Testis (tissue), 3 donors: Measurements from ENCODE around the gene FANCD2. TPM values are rescaled to one million over a fixed set of nuclear protein-coding genes. Genes with fewer than 3 reads are reported as not detected.

Experiments
- DNase-seq: peaks from one replicate; pipeline ENCODE4 v3.0.0-alpha.2; 2019
- H3K27ac ChIP-seq, 2 donors: fragments of 200-600 bp; sonication (generic); one replicate each; pipeline ENCODE4 v1.5.1; 2019
- H3K27me3 ChIP-seq: fragments of 200-600 bp; sonication (generic); one replicate; pipeline ENCODE4 v1.5.1; 2019
- H3K36me3 ChIP-seq: fragments of 200-600 bp; sonication (generic); one replicate; pipeline ENCODE4 v1.5.1; 2017; ENCODE audit warnings: low read depth; ENCODE audit errors: missing control alignments
- H3K4me1 ChIP-seq: fragments of 200-600 bp; sonication (generic); one replicate; pipeline ENCODE4 v1.5.1; 2019
- H3K4me3 ChIP-seq, 2 donors: fragments of 200-600 bp; sonication (generic); one replicate each; pipeline ENCODE4 v1.5.1; 2017 to 2019
- H3K9me3 ChIP-seq: fragments of 200-600 bp; sonication (generic); one replicate; pipeline ENCODE4 v1.5.1; 2017
- POLR2A ChIP-seq: fragments of 450-650 bp; IDR thresholded peaks from one replicate; pipeline ENCODE4 v1.6.1; 2017; ENCODE audit warnings: antibody characterized with exemption, mild to moderate bottlenecking, moderate library complexity
- WGBS, 2 donors: methylation state at CpG; one replicate each; pipeline ENCODE4 v1.1.5; 2018; 5-methylcytosine and 5-hydroxymethylcytosine counted together
- intact Hi-C: fragments of 100-400 bp; cut with DNase I; formaldehyde crosslinking; loops from one replicate; pipeline ENCODE4 v1.15.1; 2023; ENCODE audit warnings: low total_unique reads
- polyA plus RNA-seq: library from polyadenylated mRNA; stranded (reverse); fragments of 350-450 nt; fragmentation: Illumina TruSeq; extraction: RNeasy Lipid Tissue Mini Kit (QIAGEN cat#74804); gene quantifications from one replicate; pipeline ENCODE4 v1.2.3, GENCODE V29; 2014; ENCODE audit warnings: low read depth, low replicate concordance; ENCODE audit not compliant: insufficient read depth
- total RNA-seq, 2 donors: library from RNA; depleted of rRNA; stranded (reverse); fragments of >200 nt; gene quantifications; one replicate each; pipeline ENCODE4 v1.2.3, GENCODE V29; 2016
- TF ChIP-seq, protein P1 (sequence below), 3 experiments: fragments of 450-650 bp in 2 of 3; fragments of 200-600 bp in 1 of 3; sonication (generic) in 1 of 3; IDR thresholded peaks; one replicate each; pipeline ENCODE4 v1.5.1; 2016 to 2019; ENCODE audit warnings: antibody characterized with exemption in 3 of 3, mild to moderate bottlenecking in 2 of 3, moderate library complexity in 1 of 3

FANCD2 gene
- total and polyA plus RNA-seq, 3 donors from 2014 or later = 23.7 to 41.6 (median 38.5) TPM

- 0 to 1% methylated on average over 17 of the region's 17 CpGs for WGBS, 2 donors
- intact Hi-C loops = no loop called here
- TF ChIP-seq, protein P1, sequence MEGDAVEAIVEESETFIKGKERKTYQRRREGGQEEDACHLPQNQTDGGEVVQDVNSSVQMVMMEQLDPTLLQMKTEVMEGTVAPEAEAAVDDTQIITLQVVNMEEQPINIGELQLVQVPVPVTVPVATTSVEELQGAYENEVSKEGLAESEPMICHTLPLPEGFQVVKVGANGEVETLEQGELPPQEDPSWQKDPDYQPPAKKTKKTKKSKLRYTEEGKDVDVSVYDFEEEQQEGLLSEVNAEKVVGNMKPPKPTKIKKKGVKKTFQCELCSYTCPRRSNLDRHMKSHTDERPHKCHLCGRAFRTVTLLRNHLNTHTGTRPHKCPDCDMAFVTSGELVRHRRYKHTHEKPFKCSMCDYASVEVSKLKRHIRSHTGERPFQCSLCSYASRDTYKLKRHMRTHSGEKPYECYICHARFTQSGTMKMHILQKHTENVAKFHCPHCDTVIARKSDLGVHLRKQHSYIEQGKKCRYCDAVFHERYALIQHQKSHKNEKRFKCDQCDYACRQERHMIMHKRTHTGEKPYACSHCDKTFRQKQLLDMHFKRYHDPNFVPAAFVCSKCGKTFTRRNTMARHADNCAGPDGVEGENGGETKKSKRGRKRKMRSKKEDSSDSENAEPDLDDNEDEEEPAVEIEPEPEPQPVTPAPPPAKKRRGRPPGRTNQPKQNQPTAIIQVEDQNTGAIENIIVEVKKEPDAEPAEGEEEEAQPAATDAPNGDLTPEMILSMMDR (IDR thresholded peaks at IDR 0.05) = no peak
- TF ChIP-seq POLR2A = no peak
- Histone ChIP-seq H3K4me3 (peak overlapping the region; percentile 81 to 93), H3K27me3 (no peaks in the 10 kb centered on the region), H3K9me3 (no peaks in the 10 kb centered on the region), H3K36me3 (no peaks in the 10 kb centered on the region), H3K27ac (peak overlapping the region; percentile 62 to 72), H3K4me1 (peaks cover 12% of the 10 kb centered on the region)
- no peak for DNase-seq
These were observed 40.0 kb upstream of the FANCD2 start for GRCh38 chr3:9986230-9986725.

DNA sequence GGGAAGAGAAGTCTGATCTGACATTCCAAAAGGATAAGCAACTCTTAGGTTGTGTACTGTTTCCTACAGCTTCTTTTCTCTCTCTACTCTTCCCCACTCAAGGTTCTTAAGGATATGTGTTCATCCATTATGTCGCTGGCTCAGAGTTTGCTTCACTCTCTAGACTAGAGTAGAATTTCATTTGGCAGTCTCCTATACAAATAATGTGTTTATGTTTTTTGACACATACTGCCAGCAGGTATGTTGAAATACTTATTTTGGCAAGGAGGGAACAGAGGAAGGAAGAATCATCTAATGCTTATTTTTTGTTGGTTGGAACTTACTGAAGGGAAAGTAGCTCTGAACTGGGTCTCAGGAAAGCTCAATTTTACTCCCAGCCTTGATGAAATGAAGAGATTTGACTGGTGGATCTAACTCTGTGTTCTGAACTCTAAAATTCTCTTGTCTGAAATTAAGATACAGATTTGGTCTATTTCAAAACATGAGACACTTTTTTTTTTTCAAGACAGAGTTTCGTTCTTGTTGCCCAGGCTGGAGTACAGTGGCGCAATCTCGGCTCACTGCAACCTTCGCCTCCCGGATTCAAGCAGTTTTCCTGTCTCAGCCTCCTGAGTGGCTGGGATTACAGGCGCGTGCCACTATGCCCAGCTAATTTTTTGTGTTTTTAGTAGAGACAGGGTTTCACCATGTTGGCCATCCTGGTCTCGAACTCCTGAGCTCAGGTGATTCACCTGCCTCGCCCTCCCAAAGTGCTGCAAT lies 32.0 kb upstream of the FANCD2 start:
- H3K4me3 ChIP-seq = no peak overlapping the region
- no peaks in the 10 kb centered on the region for H3K36me3 ChIP-seq
- WGBS, 2 donors = 94 to 97% methylated on average over 10 of the region's 10 CpGs
- no peaks in the 10 kb centered on the region for H3K9me3 ChIP-seq
- no peaks in the 10 kb centered on the region for H3K4me1 ChIP-seq
- no peaks in the 10 kb centered on the region for H3K27me3 ChIP-seq
- no peak for DNase-seq
- no peak overlapping the region for H3K27ac ChIP-seq
- no peak for TF ChIP-seq POLR2A
- TF ChIP-seq, protein P1 (IDR thresholded peaks at IDR 0.05) = no peak
- intact Hi-C loops = no loop called here

- 76 to 88% methylated on average over 7 of the region's 7 CpGs for WGBS, 2 donors
These were observed 25.6 kb upstream of the FANCD2 start for GRCh38 chr3:10000686-10001085.

DNA sequence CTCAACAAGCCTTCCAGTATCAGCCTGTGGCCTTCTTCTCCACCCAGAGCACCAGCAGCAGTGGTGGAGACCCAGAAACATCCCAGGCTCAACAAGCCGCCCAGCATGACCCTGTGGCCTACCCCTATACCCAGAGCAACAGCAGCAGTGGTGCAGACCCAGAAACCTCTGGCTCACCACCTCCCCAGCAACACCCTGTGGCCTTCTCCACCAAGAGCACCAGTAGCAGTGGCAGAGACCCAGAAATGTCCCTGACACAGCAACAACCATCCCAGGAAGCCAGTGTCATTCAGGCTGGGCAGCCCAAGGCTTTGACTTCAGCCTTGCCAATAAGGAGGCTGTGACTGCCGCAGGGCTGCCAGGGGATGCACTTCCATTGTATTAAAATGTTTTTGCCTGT lies 23.3 kb upstream of the FANCD2 start:
- TF ChIP-seq, protein P1 (IDR thresholded peaks at IDR 0.05) = no peak
- TF ChIP-seq POLR2A = no peak
- no peak for DNase-seq

More at GRCh38 chr3:10000686-10001085, 25.6 kb upstream of the FANCD2 start:
- H3K27ac ChIP-seq = no peak overlapping the region
- H3K9me3 ChIP-seq = no peaks in the 10 kb centered on the region
- H3K36me3 ChIP-seq = no peaks in the 10 kb centered on the region
- no peak overlapping the region for H3K4me3 ChIP-seq
- no peaks in the 10 kb centered on the region for H3K4me1 ChIP-seq
- intact Hi-C loops = no loop called here
- H3K27me3 ChIP-seq = no peaks in the 10 kb centered on the region
- TF ChIP-seq, protein P1 (IDR thresholded peaks at IDR 0.05) = no peak
- no peak for TF ChIP-seq POLR2A
- DNase-seq = peak; percentile 54

More for the DNA sequence above, 23.3 kb upstream of the FANCD2 start:
- Histone ChIP-seq H3K4me1 (no peaks in the 10 kb centered on the region), H3K36me3 (no peaks in the 10 kb centered on the region), H3K27ac (no peak overlapping the region), H3K27me3 (no peaks in the 10 kb centered on the region), H3K4me3 (no peak overlapping the region), H3K9me3 (no peaks in the 10 kb centered on the region)
- WGBS, 2 donors = 86 to 97% methylated on average over 2 of the region's 2 CpGs
- intact Hi-C loops = no loop called here
